GM19023 (cell line): ENCODE measurements around the gene FBXO28.
"Not testable (repeated sequence)": the region's sequence is repeated elsewhere in the genome, so short reads cannot be mapped to it uniquely, and the experiment has no call there.

Source experiments
- ATAC-seq: cut with Tn5 transposase; IDR thresholded peaks from one replicate; pipeline ENCODE4 v1.9.1; 2021; ENCODE audit warnings: mild to moderate bottlenecking, moderate library complexity; ENCODE audit not compliant: unreplicated experiment

The FBXO28 gene

DNA sequence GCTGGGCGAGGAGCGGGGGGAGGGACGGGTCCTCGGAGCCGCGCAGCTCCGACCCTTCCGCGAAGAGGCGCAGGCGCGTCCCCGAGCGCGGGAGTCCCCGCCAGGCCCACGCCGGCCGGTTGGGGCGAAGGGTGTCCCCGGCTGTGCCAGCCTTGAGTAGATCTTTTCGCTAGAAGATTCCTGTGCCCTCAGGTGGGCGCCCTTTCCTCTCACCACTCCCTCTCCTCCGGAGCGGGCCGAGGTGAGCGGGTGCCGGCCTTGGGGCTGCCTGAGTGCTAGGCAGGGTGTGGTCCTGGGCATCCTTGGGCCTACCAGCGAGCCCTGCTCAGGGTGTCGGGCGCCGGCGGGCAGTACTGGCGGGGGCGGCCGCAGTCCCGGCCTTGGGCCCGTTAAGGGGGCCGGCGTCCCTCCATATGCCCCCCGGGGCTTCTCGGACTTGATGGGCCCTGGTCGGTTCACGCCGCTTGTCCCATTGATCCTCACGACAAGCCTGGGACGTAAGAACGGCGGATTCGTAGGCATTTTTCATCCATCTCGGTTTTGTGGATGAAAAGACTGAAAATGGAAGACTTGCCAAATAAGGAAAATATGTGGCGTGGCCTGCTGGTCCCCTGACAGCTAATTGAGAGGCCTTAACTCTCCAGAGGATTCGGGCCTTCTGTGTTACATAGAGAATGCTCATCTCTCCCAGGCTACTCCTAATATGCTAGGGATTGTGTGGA lies 69.8 kb downstream of the FBXO28 start:
- ATAC-seq: peak; percentile 51

DNA sequence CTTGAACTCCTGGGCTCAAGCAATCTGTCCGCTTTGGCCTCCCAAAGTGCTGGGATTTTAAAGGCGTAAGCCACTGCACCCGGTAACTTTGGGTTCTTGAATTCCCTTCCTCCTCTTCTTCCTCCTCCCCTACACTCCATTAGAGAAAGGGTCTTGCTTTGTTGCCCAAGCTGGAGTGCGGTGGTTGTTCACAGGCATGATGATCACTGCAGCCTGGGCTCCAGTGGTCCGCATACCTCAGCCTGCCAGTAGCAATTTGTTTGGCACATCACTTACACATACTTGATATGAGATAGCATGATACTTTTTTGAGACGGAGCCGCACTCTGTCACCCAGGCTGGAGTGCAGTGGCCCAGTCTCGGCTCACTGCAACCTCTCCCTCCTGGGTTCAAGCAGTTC lies 71.3 kb downstream of the FBXO28 start:
- no peak for ATAC-seq

DNA sequence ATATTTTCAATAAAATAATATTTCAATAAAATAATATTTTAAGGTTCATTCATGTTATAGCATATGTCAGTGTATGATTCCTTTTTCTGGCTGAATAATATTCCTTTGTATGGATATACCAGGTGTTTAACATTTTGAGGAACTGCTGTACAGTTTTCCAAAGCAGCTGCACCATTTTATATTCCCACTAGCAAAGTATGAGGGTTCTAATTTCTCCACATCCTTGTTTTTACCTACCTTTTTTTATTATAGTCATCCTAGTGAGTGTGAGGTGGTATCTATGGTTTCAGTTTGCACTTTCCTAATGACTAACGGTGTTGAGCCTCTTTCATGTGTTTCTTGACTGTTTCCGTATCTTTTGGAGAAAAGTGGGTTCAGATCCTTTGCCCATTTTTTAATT lies 74.4 kb downstream of the FBXO28 start:
- no peak for ATAC-seq

DNA sequence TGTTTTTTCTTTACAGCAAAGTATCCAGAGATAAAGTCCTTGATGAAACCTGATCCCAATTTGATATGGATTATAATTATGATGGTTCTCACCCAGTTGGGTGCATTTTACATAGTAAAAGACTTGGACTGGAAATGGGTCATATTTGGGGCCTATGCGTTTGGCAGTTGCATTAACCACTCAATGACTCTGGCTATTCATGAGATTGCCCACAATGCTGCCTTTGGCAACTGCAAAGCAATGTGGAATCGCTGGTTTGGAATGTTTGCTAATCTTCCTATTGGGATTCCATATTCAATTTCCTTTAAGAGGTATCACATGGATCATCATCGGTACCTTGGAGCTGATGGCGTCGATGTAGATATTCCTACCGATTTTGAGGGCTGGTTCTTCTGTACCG lies 75.7 kb downstream of the FBXO28 start:
- ATAC-seq: no peak

DNA sequence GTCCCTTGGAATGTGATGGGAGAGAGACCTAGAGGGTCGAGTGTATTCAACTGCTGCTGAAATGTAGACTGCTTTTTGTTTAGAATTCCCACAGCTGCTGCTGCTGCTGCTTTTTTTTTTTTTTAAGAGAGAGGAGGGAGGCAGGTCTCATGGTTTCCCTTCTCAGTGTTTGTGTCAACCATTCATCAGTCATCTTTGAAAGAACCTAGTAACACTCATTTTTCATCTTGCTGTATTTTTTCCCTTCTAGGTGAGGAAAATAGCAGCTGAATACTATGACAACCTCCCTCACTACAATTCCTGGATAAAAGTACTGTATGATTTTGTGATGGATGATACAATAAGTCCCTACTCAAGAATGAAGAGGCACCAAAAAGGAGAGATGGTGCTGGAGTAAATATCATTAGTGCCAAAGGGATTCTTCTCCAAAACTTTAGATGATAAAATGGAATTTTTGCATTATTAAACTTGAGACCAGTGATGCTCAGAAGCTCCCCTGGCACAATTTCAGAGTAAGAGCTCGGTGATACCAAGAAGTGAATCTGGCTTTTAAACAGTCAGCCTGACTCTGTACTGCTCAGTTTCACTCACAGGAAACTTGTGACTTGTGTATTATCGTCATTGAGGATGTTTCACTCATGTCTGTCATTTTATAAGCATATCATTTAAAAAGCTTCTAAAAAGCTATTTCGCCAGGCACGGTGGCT lies 78.3 kb downstream of the FBXO28 start:
- ATAC-seq: no peak

DNA sequence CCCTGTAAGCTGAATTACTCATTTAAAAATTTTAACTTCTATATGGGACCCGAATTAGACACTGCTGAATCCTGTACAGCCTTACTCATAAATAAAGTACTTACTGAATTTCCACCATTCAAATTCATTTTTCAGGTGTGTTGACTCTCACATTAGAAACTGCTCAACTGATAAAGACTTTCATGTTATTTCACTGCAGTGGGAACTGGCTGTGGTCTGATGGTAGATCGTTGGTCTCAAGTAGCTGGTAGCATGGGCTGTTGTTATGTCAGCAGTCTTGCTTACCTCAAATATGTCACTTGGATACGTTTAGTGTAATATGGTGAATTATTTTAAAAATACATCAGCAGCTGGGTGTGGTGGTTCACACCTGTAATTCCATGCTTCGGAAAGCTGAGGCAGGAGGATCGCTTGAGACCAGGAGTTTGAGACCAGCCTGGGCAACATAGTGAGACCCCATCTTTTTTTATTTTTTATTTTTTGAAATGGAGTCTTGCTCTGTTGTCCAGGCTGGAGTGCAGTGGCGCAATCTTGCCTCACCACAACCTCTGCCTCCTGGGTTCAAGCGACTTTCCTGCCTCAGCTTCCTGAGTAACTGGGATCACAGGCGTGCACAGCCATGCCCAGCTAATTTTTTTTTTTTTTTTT lies 79.5 kb downstream of the FBXO28 start:
- ATAC-seq: no peak

DNA sequence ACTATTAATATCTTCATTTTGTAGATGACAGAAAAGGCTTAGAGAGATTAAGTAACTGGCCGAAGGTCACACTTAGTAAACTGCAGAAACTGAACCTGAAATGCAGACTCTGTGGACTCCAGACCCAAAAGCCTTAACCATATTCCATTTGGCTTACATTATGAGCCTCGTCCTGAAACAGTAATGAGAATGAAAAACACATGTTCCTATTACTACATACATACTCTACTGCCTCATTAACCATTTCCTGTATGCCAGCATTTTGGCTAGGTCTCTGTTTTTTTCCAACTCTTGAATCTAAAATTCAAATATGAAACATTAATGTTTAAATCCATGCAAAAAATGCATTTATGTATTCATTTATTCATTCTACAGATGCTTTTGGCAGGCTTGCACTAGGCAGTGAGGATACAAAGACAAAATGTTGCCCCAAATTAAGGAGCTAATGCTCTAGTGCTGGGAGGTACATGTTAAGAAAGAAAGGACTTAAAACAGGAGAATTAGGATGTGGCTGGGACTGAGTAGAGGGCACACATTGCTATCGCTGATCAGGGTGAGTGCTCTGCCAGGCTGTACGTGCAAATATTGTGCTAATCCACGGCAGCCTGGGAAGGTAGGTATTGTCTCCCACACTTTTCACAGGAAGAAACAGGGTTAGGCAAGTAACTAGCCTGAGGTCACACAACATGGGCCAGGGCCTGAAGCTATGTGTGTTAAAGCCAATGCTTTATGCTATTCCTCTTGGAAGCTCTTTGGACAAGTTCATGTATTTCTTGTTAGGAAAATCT lies 83.1 kb downstream of the FBXO28 start:
- ATAC-seq: no peak

DNA sequence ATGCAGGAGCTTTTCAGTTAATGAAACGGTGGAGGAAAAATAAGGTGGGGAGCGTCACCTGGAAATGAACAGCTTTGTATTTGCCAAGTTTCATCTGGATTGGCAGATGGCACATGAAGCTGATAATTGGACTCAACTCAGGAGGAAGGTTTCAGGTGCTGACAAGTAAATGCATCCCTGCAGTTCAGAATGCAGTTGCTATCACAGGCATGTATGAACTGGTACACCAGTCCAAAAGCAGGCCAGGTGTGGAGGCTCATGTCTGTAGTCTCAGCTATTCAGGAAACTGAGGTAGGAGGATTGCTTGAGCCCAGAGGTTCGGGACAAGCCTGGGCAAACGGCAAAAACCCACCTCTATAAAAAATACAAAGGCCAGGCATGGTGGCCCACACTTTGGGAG lies 84.7 kb downstream of the FBXO28 start:
- no peak for ATAC-seq

DNA sequence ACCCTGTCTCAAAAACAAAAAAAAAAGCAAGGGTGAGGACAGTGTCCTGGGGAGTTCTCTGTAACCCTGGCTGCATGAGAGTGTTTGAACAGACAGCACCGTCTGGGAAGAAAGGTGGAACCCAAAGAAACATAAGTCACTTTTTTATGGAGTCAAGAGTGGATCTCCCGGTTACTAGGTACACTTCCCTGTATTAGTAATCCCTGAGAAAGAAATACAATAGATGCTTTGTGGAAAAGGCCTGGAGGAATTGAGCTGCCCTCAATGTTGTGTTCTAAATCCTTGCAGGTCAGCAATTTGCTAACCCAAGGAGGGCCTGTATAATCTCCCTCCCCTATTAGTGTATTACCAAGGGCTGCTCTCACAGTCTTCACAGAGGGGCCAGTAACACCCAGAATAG lies 85.8 kb downstream of the FBXO28 start:
- no peak for ATAC-seq

DNA sequence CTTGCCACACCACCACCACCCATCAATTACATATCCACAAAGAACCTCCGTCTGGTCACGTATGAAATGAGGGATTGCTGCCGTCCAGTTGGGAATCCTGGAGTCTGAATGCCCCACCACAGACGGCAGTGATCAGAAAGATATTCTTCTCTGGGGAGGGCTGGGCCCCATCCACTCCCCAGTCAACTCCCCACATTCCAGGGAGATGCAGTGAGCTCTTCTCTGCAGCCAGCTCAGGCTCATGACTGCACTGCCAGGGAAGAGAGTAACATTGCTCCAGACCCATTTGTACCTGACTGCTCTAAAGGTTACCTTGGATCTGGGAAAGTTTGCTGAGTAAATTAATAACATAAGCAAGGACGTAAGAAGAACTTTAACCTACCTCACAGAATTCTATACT lies 87.5 kb downstream of the FBXO28 start:
- no peak for ATAC-seq

DNA sequence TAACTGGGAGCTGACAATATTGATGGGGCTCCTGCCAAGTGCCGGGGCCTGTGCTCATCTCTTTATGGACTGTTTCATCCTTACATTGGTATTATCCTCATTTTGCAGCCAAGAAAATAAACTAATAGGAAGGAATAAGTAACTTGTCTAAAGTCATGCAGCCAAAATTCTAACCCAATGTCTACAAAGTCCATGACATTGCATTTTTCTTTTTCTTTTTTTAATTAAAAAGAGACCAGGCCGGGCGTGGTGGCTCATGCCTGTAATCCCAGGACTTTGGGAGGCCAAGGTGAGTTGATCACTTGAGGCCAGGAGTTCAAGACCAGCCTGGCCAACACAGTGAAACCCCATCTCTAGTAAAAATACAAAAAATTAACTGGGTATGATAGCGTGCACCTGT lies 87.9 kb downstream of the FBXO28 start:
- no peak for ATAC-seq

DNA sequence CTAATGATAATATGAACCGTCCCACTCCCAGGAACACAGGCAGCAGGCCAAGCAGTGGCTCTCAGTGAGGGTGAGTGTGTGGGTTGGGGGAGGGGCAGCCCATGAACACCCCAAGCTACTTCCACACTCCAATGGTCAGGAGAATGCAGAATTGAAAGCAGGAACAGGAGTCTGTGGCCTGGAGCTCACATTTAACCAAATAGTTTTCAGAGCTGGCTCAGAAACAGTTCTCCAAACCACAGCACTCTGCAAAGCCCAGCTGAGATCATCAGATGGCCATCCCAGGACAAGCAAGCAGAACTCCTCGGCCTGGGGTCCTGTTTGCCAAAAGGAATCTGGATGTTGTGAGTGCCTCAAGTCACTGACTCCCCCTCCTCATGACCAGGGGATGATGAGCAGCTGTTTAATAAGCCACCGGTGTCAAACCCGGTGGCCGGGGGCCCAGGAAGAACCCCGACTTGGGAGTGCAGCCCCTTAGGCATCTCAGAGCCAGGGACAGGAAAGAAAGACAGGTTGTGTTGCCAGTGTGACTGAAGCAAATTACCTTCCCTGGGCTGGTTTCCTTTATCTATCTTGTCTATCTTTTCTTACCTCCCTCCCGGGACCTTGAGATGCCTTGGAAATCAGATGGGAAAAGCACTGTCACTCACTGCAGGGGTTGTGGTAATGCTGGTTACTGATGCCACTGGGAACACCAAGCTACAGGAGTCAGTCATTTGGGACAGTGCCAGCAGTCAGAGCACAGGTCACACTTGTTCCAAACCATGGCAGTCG lies 89.5 kb downstream of the FBXO28 start:
- ATAC-seq: peak; percentile 57

DNA sequence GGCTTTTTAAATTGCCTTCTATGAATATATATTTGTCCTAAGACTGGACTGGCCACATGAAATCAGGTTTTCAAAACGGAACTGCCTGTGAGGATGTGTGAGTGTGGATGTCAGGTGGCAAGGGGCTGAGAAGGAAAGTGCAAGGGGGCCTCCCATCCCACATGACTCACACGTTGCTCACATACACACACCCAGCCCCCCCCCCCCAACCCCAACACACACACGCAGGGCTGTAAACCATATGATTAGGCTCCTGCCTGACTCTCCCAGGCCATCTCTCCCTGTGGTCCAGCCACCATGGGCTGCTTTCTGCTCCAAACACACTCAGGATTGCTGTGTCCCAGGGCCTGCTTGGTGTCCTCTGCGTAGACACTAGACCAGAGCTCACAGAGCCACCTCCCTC lies 91.5 kb downstream of the FBXO28 start:
- peak; percentile 42 for ATAC-seq

DNA sequence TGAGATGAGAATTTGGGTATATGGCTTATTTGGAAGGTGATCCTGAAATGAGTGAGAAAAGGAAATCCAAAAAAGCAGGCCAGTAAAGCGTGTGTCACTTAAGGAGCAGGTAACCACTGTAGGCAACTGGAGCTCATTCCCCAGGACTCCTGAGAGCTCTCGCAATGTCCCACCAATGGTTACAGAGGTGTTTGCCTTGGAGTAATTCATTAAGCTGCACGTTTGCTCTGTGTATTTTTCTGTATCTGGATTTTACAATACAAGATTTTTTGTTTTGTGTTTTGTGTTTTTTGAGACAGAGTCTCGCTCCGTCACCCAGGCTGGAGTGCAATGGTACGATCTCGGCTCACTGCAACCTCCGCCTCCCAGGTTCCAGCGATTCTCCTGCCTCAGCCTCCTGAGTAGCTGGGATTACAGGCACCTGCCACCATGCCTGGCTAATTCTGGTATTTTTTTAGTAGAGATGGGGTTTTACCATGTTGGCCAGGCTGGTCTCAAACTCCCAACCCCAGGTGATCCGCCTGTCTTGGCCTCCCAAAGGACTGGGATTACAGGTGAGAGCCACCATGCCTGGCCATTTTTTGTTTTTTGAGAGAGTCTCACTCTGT lies 92.1 kb downstream of the FBXO28 start:
- not testable (repeated sequence) for ATAC-seq

DNA sequence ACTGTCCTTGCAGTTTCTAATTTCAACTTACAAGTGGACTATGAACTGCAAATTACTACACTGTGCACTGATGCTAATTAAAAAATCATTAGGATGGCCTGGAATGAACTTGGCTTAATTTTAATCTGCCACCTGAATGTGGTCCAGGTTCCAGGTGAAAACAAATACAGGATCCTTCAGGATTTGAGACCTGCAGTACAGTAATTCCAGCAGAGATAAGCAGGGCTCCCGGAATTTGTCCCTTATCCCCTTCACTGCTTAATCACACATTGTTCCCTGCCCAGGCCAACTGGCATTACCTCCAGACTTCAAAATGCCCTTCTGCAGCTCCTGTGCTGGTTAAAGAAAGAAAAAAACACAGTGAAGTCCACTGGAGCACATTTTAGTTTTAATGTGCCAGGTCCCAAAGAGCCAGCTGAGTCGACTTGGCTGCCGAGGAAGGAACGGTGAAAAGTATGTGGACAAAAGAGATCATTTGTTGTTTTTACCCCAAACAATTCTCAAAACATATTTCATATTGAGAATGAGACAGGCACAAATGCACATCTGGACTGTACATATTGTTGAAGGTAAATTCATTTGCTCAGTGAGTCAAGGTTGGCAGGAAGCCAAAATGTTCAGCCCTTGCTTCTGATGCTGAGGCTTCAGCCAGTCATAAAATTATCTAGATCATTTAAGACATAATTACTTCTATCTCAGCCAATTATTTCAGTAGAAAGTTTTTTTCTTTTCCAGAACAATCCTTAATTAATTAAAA lies 97.5 kb downstream of the FBXO28 start:
- no peak for ATAC-seq
